Astrocyte (in vitro differentiated cells and primary cell): ENCODE data around the gene FARS2. TPM values are rescaled to one million over a fixed set of nuclear protein-coding genes. Genes with fewer than 3 reads are reported as not detected.

ENCODE experiments used
- DNase-seq: peaks from one replicate; pipeline ENCODE4 v3.0.0-alpha.2; 2010; ENCODE audit warnings: low read depth
- FAIRE-seq: peaks from 2 replicates; lab custom pipeline; 2011; peaks lifted over from hg19 to GRCh38; lab: Jason Lieb, UNC
- H2AFZ ChIP-seq: 2 replicates; pipeline ENCODE4 v1.6.0; 2012; ENCODE audit warnings: low read depth, low read length, inconsistent platforms
- H3K27ac ChIP-seq: 2 replicates; pipeline ENCODE4 v1.5.1; 2011; ENCODE audit warnings: low read depth, low read length, inconsistent platforms
- H3K27me3 ChIP-seq: 2 replicates; pipeline ENCODE4 v1.6.0; 2011; ENCODE audit warnings: low read length, inconsistent platforms; ENCODE audit not compliant: insufficient read depth
- H3K36me3 ChIP-seq: 2 replicates; pipeline ENCODE4 v1.5.1; 2011; ENCODE audit warnings: low read length, inconsistent platforms; ENCODE audit not compliant: insufficient read depth
- H3K4me1 ChIP-seq: 2 replicates; pipeline ENCODE4 v1.5.1; 2011; ENCODE audit warnings: low read length, inconsistent platforms; ENCODE audit not compliant: insufficient read depth
- H3K4me2 ChIP-seq: 2 replicates; pipeline ENCODE4 v1.6.0; 2012; ENCODE audit warnings: low read length, inconsistent platforms
- H3K4me3 ChIP-seq: 2 replicates; pipeline ENCODE4 v1.5.1; 2011; ENCODE audit warnings: low read depth, mild to moderate bottlenecking, low read length, inconsistent platforms; ENCODE audit not compliant: insufficient read depth
- H3K79me2 ChIP-seq: 2 replicates; pipeline ENCODE4 v1.6.0; 2012; ENCODE audit warnings: mild to moderate bottlenecking, low read length, inconsistent platforms; ENCODE audit not compliant: insufficient read depth
- H3K9ac ChIP-seq: 2 replicates; pipeline ENCODE4 v1.6.0; 2012; ENCODE audit warnings: mild to moderate bottlenecking, low read length, inconsistent platforms
- H3K9me3 ChIP-seq: 2 replicates; pipeline ENCODE4 v1.5.1; 2012; ENCODE audit warnings: low read depth, mild to moderate bottlenecking, low read length, inconsistent platforms; ENCODE audit not compliant: insufficient read depth
- H4K20me1 ChIP-seq: 2 replicates; pipeline ENCODE4 v1.6.0; 2012; ENCODE audit warnings: low read length, inconsistent platforms; ENCODE audit not compliant: insufficient read depth
- H3K27ac Mint-ChIP-seq: one replicate; pipeline ENCODE4 v1.8.0; 2021; ENCODE audit warnings: mild to moderate bottlenecking, mixed read lengths; ENCODE audit not compliant: unreplicated experiment
- H3K27me3 Mint-ChIP-seq: one replicate; pipeline ENCODE4 v1.8.0; 2021; ENCODE audit warnings: low read depth, mixed read lengths; ENCODE audit not compliant: unreplicated experiment
- H3K36me3 Mint-ChIP-seq: one replicate; pipeline ENCODE4 v1.8.0; 2021; ENCODE audit warnings: low read depth, mixed read lengths; ENCODE audit not compliant: unreplicated experiment
- H3K4me1 Mint-ChIP-seq: one replicate; pipeline ENCODE4 v1.8.0; 2021; ENCODE audit warnings: low read depth, mixed read lengths; ENCODE audit not compliant: unreplicated experiment
- H3K4me3 Mint-ChIP-seq: one replicate; pipeline ENCODE4 v1.8.0; 2021; ENCODE audit warnings: mild to moderate bottlenecking, moderate library complexity, mixed read lengths; ENCODE audit not compliant: unreplicated experiment
- H3K9me3 Mint-ChIP-seq: one replicate; pipeline ENCODE4 v1.8.0; 2021; ENCODE audit warnings: mild to moderate bottlenecking, mixed read lengths; ENCODE audit not compliant: unreplicated experiment
- CTCF ChIP-seq: IDR thresholded peaks from 2 replicates; pipeline ENCODE4 v1.5.1; 2011; ENCODE audit warnings: low read depth, mild to moderate bottlenecking, inconsistent platforms, low read length, moderate library complexity; ENCODE audit not compliant: insufficient read depth
- EZH2 ChIP-seq: IDR thresholded peaks from 2 replicates; pipeline ENCODE4 v1.6.1; 2012; ENCODE audit warnings: mild to moderate bottlenecking, low read length, inconsistent platforms; ENCODE audit not compliant: insufficient read depth
- total RNA-seq: library from RNA; stranded (reverse); gene quantifications from 2 replicates; pipeline ENCODE4 v1.2.1, GENCODE V29; 2021

FARS2 gene
- total RNA-seq, 1 donor from 2014 or later: 13.3 TPM

- no peaks in the 10 kb centered on the region for H4K20me1 ChIP-seq
- Mint-ChIP-seq H3K27ac (no peak overlapping the region), H3K4me3 (no peak overlapping the region), H3K4me1 (peaks cover 8% of the 10 kb centered on the region), H3K27me3 (no peaks in the 10 kb centered on the region), H3K9me3 (no peaks in the 10 kb centered on the region), H3K36me3 (peaks cover 5% of the 10 kb centered on the region)
- H3K4me2 ChIP-seq: peak overlapping the region; percentile 64
- H3K27me3 ChIP-seq: no peaks in the 10 kb centered on the region
- DNase-seq (no peak), FAIRE-seq (no peak)
- no peak overlapping the region for H3K4me3 ChIP-seq
- no peaks in the 10 kb centered on the region for H3K36me3 ChIP-seq
- H2AFZ ChIP-seq: no peak overlapping the region
- no peaks in the 10 kb centered on the region for H3K9me3 ChIP-seq
- H3K27ac ChIP-seq: no peak overlapping the region
- no peak overlapping the region for H3K9ac ChIP-seq
- TF ChIP-seq EZH2 (no peak), CTCF (no peak)
- H3K79me2 ChIP-seq: no peaks in the 10 kb centered on the region
- peaks cover 7% of the 10 kb centered on the region for H3K4me1 ChIP-seq
Observed at GRCh38 chr6:5231289-5231688, 30.0 kb upstream of the FARS2 start.

- no peaks in the 10 kb centered on the region for H3K27me3 ChIP-seq
- H3K79me2 ChIP-seq: no peaks in the 10 kb centered on the region
- no peaks in the 10 kb centered on the region for H3K9me3 ChIP-seq
- Mint-ChIP-seq H3K4me1 (peaks cover 3% of the 10 kb centered on the region), H3K9me3 (no peaks in the 10 kb centered on the region), H3K4me3 (no peak overlapping the region), H3K27ac (no peak overlapping the region), H3K36me3 (peaks cover 9% of the 10 kb centered on the region), H3K27me3 (no peaks in the 10 kb centered on the region)
- no peak overlapping the region for H3K27ac ChIP-seq
- H3K4me3 ChIP-seq: no peak overlapping the region
- H2AFZ ChIP-seq: no peak overlapping the region
- TF ChIP-seq CTCF (no peak), EZH2 (no peak)
- peaks cover 7% of the 10 kb centered on the region for H3K4me1 ChIP-seq
- no peaks in the 10 kb centered on the region for H3K36me3 ChIP-seq
- DNase-seq (no peak), FAIRE-seq (no peak)
- H3K9ac ChIP-seq: no peak overlapping the region
- H3K4me2 ChIP-seq: no peak overlapping the region
- H4K20me1 ChIP-seq: peaks cover 13% of the 10 kb centered on the region
Observed at GRCh38 chr6:5234874-5235273, 26.4 kb upstream of the FARS2 start.

GRCh38 chr6:5235830-5236229 lies 25.5 kb upstream of the FARS2 start:
- H3K27ac ChIP-seq: no peak overlapping the region
- no peak overlapping the region for H3K9ac ChIP-seq
- no peaks in the 10 kb centered on the region for H3K79me2 ChIP-seq
- DNase-seq (no peak), FAIRE-seq (no peak)
- H3K4me3 ChIP-seq: no peak overlapping the region
- Mint-ChIP-seq H3K27ac (no peak overlapping the region), H3K27me3 (no peaks in the 10 kb centered on the region), H3K4me1 (no peaks in the 10 kb centered on the region), H3K9me3 (no peaks in the 10 kb centered on the region), H3K36me3 (peaks cover 9% of the 10 kb centered on the region), H3K4me3 (no peak overlapping the region)
- H3K4me1 ChIP-seq: peaks cover 5% of the 10 kb centered on the region
- H3K36me3 ChIP-seq: no peaks in the 10 kb centered on the region
- no peaks in the 10 kb centered on the region for H3K27me3 ChIP-seq
- no peak overlapping the region for H3K4me2 ChIP-seq
- no peak for TF ChIP-seq EZH2
- no peak for TF ChIP-seq CTCF
- no peak overlapping the region for H2AFZ ChIP-seq
- H3K9me3 ChIP-seq: no peaks in the 10 kb centered on the region
- H4K20me1 ChIP-seq: peaks cover 13% of the 10 kb centered on the region
